Activated CD8-positive, alpha-beta memory T cell treated with anti-CD3 and anti-CD28 coated beads for 1 hour (primary cell): ENCODE data around the gene ZMIZ2.
A peak's percentile ranks its signal among the peaks of the same experiment; 100 is the strongest.
"Not testable (repeated sequence)": the region's sequence is repeated elsewhere in the genome, so short reads cannot be mapped to it uniquely, and the experiment has no call there.

ENCODE experiments used
- DNase-seq, 2 donors: peaks; one replicate each; pipeline ENCODE4 v3.0.0-alpha.2; 2020; ENCODE audit warnings: low read depth in 1 of 2; ENCODE audit errors: extremely low read depth in 1 of 2

Gene ZMIZ2

GRCh38 chr7:44748045-44748947, at the start of gene ZMIZ2:
ZMIZ2 (plus strand) TSS chr7:44748847; CDS start chr7:44756250, 7,403 bp downstream.
- peak; percentile 67 to 91 for DNase-seq

GRCh38 chr7:44699598-44699997, 49.0 kb upstream of the ZMIZ2 start:
- not testable (repeated sequence) for DNase-seq

GRCh38 chr7:44700322-44700721, 48.3 kb upstream of the ZMIZ2 start:
- DNase-seq: no peak

GRCh38 chr7:44703391-44703790, 45.3 kb upstream of the ZMIZ2 start:
- DNase-seq: not testable (repeated sequence)

- no peak for DNase-seq
These were observed 44.7 kb upstream of the ZMIZ2 start for GRCh38 chr7:44703921-44704320.

- DNase-seq: no peak
These were observed 43.2 kb upstream of the ZMIZ2 start for GRCh38 chr7:44705434-44705833.

- no peak for DNase-seq
These were observed 41.7 kb upstream of the ZMIZ2 start for GRCh38 chr7:44706788-44707557.

- DNase-seq: no peak
These were observed 41.0 kb upstream of the ZMIZ2 start for GRCh38 chr7:44707558-44708230.

GRCh38 chr7:44709011-44709915, 39.4 kb upstream of the ZMIZ2 start:
- DNase-seq: no peak

GRCh38 chr7:44709945-44710596, 38.6 kb upstream of the ZMIZ2 start:
- no peak for DNase-seq

GRCh38 chr7:44711528-44711927, 37.1 kb upstream of the ZMIZ2 start:
- no peak for DNase-seq

- DNase-seq: no peak
These were observed 36.6 kb upstream of the ZMIZ2 start for GRCh38 chr7:44712012-44712411.

- DNase-seq: no peak
These were observed 35.5 kb upstream of the ZMIZ2 start for GRCh38 chr7:44713141-44713540.

- DNase-seq: no peak
These were observed 34.8 kb upstream of the ZMIZ2 start for GRCh38 chr7:44713680-44714335.

- no peak for DNase-seq
These were observed 32.4 kb upstream of the ZMIZ2 start for GRCh38 chr7:44716205-44716604.

GRCh38 chr7:44720301-44720700, 28.3 kb upstream of the ZMIZ2 start:
- no peak for DNase-seq

- no peak for DNase-seq
These were observed 24.4 kb upstream of the ZMIZ2 start for GRCh38 chr7:44724276-44724675.

- DNase-seq: not testable (repeated sequence)
These were observed 22.4 kb upstream of the ZMIZ2 start for GRCh38 chr7:44726250-44726649.
